ENCODE data around the gene RP9. TPM values are rescaled to one million over a fixed set of nuclear protein-coding genes. Genes with fewer than 3 reads are reported as not detected.

RP9 gene
- total RNA-seq, 1 experiment from 2014 or later = 22.1 TPM

GRCh38 chr7:33050535-33051318 lies 58.5 kb downstream of the RP9 start:
- POLR2A ChIA-PET (ENCODE audit: unreplicated experiment) = interaction anchor here (0.8 kb wide), 1 partner anchor 11 kb away, joined by 3 read pairs; no protein-coding TSS in a partner anchor
- no peak overlapping the region for H3K27ac ChIP-seq
- no peaks in the 10 kb centered on the region for H3F3A ChIP-seq (ENCODE audit: insufficient read depth, low read depth)
- BruUV-seq (replicated peaks) = no TSS peak
- no peak overlapping the region for H2AFZ ChIP-seq
- no peaks in the 10 kb centered on the region for H3K27me3 ChIP-seq (ENCODE audit: insufficient read depth, low read depth)
- peak in 1 of 2 experiments; percentile 63 for DNase-seq
- intact Hi-C loops (cut with micrococcal nuclease; ENCODE audit: unreplicated experiment) = loop anchor here (1.0 kb wide), 1 partner anchor 250 kb away; no protein-coding TSS in a partner anchor
- H3K36me3 ChIP-seq (ENCODE audit: low read depth) = no peaks in the 10 kb centered on the region
- peaks cover 93% of the 10 kb centered on the region for H3K79me2 ChIP-seq (ENCODE audit: low read depth)
- H3K4me2 ChIP-seq = no peak overlapping the region
- peaks cover 16% of the 10 kb centered on the region for H4K20me1 ChIP-seq (ENCODE audit: insufficient read depth)
- peak; percentile 87 for TF ChIP-seq CTCF (conservative IDR thresholded peaks at IDR 0.05)
- TF ChIP-seq EZH2 (IDR thresholded peaks at IDR 0.05; ENCODE audit: low read depth) = no peak
- no peaks in the 10 kb centered on the region for H3K9me2 ChIP-seq (ENCODE audit: insufficient read depth)
- H3K9me3 ChIP-seq (ENCODE audit: insufficient read depth, low read depth) = no peaks in the 10 kb centered on the region
- H3K4me3 ChIP-seq = no peak overlapping the region
- CTCF ChIA-PET = interaction anchor here (0.7 to 1.7 kb wide), 3 partner anchors 8 to 107 kb away, joined by 3 to 9 read pairs (median 4); no protein-coding TSS in a partner anchor
- H3K4me1 ChIP-seq (replicated peaks; ENCODE audit: insufficient read depth) = peaks cover 5% of the 10 kb centered on the region; the same call in 1 of the 2 replicates

GRCh38 chr7:33048704-33049103 lies 60.5 kb downstream of the RP9 start:
- Histone ChIP-seq H3K27me3 (ENCODE audit: insufficient read depth, low read depth) (no peaks in the 10 kb centered on the region), H3K4me2 (no peak overlapping the region), H4K20me1 (ENCODE audit: insufficient read depth) (peaks cover 22% of the 10 kb centered on the region), H3K9me3 (ENCODE audit: insufficient read depth, low read depth) (no peaks in the 10 kb centered on the region), H3K4me1 (replicated peaks; ENCODE audit: insufficient read depth) (peaks cover 14% of the 10 kb centered on the region), H3K27ac (no peak overlapping the region), H3K4me3 (no peak overlapping the region), H3F3A (ENCODE audit: insufficient read depth, low read depth) (no peaks in the 10 kb centered on the region), H3K36me3 (ENCODE audit: low read depth) (no peaks in the 10 kb centered on the region), H3K79me2 (ENCODE audit: low read depth) (peaks cover 91% of the 10 kb centered on the region), H3K9me2 (ENCODE audit: insufficient read depth) (no peaks in the 10 kb centered on the region), H2AFZ (no peak overlapping the region)
- BruUV-seq (replicated peaks) = no TSS peak
- intact Hi-C loops (cut with micrococcal nuclease; ENCODE audit: unreplicated experiment) = loop anchor here (10.0 kb wide), 1 partner anchor 554 kb away; the partner anchor contains the start of genes AVL9 and LSM5
- DNase-seq = no peak
- ChIA-PET CTCF (interaction anchor here (1.7 kb wide), 1 partner anchor 8 kb away, joined by 9 read pairs; no protein-coding TSS in a partner anchor), POLR2A (ENCODE audit: unreplicated experiment) (no interaction called here)
- TF ChIP-seq CTCF (conservative IDR thresholded peaks at IDR 0.05) (no peak), EZH2 (IDR thresholded peaks at IDR 0.05; ENCODE audit: low read depth) (no peak)

GRCh38 chr7:33048257-33048656 lies 60.9 kb downstream of the RP9 start:
- POLR2A ChIA-PET (ENCODE audit: unreplicated experiment) = no interaction called here
- BruUV-seq (replicated peaks) = no TSS peak
- no peaks in the 10 kb centered on the region for H3F3A ChIP-seq (ENCODE audit: insufficient read depth, low read depth)
- H3K9me2 ChIP-seq (ENCODE audit: insufficient read depth) = no peaks in the 10 kb centered on the region
- H3K9me3 ChIP-seq (ENCODE audit: insufficient read depth, low read depth) = no peaks in the 10 kb centered on the region
- H4K20me1 ChIP-seq (ENCODE audit: insufficient read depth) = peaks cover 22% of the 10 kb centered on the region
- H3K27ac ChIP-seq = no peak overlapping the region
- TF ChIP-seq CTCF (conservative IDR thresholded peaks at IDR 0.05) (no peak), EZH2 (IDR thresholded peaks at IDR 0.05; ENCODE audit: low read depth) (no peak)
- CTCF ChIA-PET = no interaction called here
- H3K27me3 ChIP-seq (ENCODE audit: insufficient read depth, low read depth) = no peaks in the 10 kb centered on the region
- H3K4me3 ChIP-seq = no peak overlapping the region
- H3K79me2 ChIP-seq (ENCODE audit: low read depth) = peaks cover 91% of the 10 kb centered on the region
- intact Hi-C loops (cut with micrococcal nuclease; ENCODE audit: unreplicated experiment) = loop anchor here (10.0 kb wide), 1 partner anchor 553 kb away; the partner anchor contains the start of genes AVL9 and LSM5
- no peak overlapping the region for H3K4me2 ChIP-seq
- H3K4me1 ChIP-seq (replicated peaks; ENCODE audit: insufficient read depth) = peaks cover 14% of the 10 kb centered on the region
- no peak for DNase-seq
- no peak overlapping the region for H2AFZ ChIP-seq
- H3K36me3 ChIP-seq (ENCODE audit: low read depth) = no peaks in the 10 kb centered on the region

Measured in PC-9 (cell line).